A549 (cell line): Measurements from ENCODE around the gene SLC9A1. TPM values are rescaled to one million over a fixed set of nuclear protein-coding genes. Genes with fewer than 3 reads are reported as not detected.

Experiments
- ATAC-seq, 2 experiments: fragments of 200-7000 bp in 1 of 2; fragments of >200 bp in 1 of 2; cut with Nextera tagmentation in 1 of 2; cut with Tn5 transposase in 1 of 2; 3 replicates each; pipeline versions ENCODE4 v1.8.0 to v1.9.1; 2018 to 2020; ENCODE audit warnings: mild to moderate bottlenecking in 1 of 2, moderate library complexity in 1 of 2
- CTCF ChIA-PET: fragments of 300-600 bp; sonication (Branson Sonifier 250); formaldehyde crosslinking; extraction: SDS; loops from one replicate; lab custom pipeline; 2021; ENCODE audit warnings: antibody characterized with exemption, inconsistent platforms; lab: Yijun Ruan, JAX
- POLR2A ChIA-PET: fragments of 350-600 bp; formaldehyde crosslinking; extraction: SDS; loops from one replicate; lab custom pipeline; 2021; ENCODE audit warnings: antibody characterized with exemption, inconsistent platforms; lab: Yijun Ruan, JAX
- DNase-seq, 2 experiments: peaks; one replicate each; pipeline versions ENCODE4 v3.0.0 to v3.0.0-alpha.2; 2011 to 2016; ENCODE audit warnings: low read depth in 1 of 2, low spot score in 1 of 2
- FAIRE-seq: peaks from 2 replicates; lab custom pipeline; 2011; peaks lifted over from hg19 to GRCh38; lab: Jason Lieb, UNC
- H3K27ac ChIP-seq, 2 experiments: fragments of >200 bp; sonication (Bioruptor Twin); formaldehyde crosslinking; 3 replicates each; pipeline ENCODE4 v1.5.1; 2016 to 2017
- H3K4me1 ChIP-seq: fragments of >200 bp; sonication (Bioruptor Twin); formaldehyde crosslinking; 3 replicates; pipeline ENCODE4 v1.6.1; 2016
- H3K4me2 ChIP-seq: fragments of >200 bp; sonication (Bioruptor Twin); formaldehyde crosslinking; 3 replicates; pipeline ENCODE4 v1.6.1; 2016
- H3K4me3 ChIP-seq: fragments of >200 bp; sonication (Bioruptor Twin); formaldehyde crosslinking; 3 replicates; pipeline ENCODE4 v1.5.1; 2016
- H3K9me3 ChIP-seq: fragments of >200 bp; sonication (Bioruptor Twin); formaldehyde crosslinking; 3 replicates; pipeline ENCODE4 v1.6.1; 2016
- CBX2 ChIP-seq: fragments of 200-600 bp; sonication (generic); IDR thresholded peaks from 2 replicates; pipeline ENCODE4 v1.6.1; 2016; ENCODE audit warnings: low read depth, mild to moderate bottlenecking, borderline replicate concordance
- CHD2 ChIP-seq: fragments of 150-350 bp; IDR thresholded peaks from 2 replicates; pipeline ENCODE4 v1.6.1; 2014; ENCODE audit warnings: low read length; ENCODE audit not compliant: partially characterized antibody
- CHD4 ChIP-seq: fragments of 200-600 bp; sonication (generic); IDR thresholded peaks from 2 replicates; pipeline ENCODE4 v1.6.1; 2016; ENCODE audit warnings: antibody characterized with exemption, mild to moderate bottlenecking, borderline replicate concordance
- ESRRA ChIP-seq: fragments of 150-350 bp; IDR thresholded peaks from 2 replicates; pipeline ENCODE4 v1.6.1; 2014; ENCODE audit warnings: mild to moderate bottlenecking, low read length, borderline replicate concordance
- FOSB ChIP-seq: fragments of 250-450 bp; sonication (Bioruptor Pico); IDR thresholded peaks from 2 replicates; pipeline ENCODE4 v1.5.0; 2020; ENCODE audit warnings: mild to moderate bottlenecking, moderate library complexity
- FOSL2 ChIP-seq, 2 experiments: fragments of 450-650 bp in 1 of 2; fragments of >200 bp in 1 of 2; sonication (Bioruptor Twin) in 1 of 2; formaldehyde crosslinking; IDR thresholded peaks; 2 replicates each; pipeline versions ENCODE4 v1.5.0 to v1.6.1; 2016 to 2020; ENCODE audit warnings: mild to moderate bottlenecking in 1 of 2, moderate library complexity in 1 of 2
- FOXS1 ChIP-seq: fragments of 250-450 bp; sonication (Bioruptor Pico); IDR thresholded peaks from 2 replicates; pipeline ENCODE4 v1.5.0; 2020; ENCODE audit warnings: mild to moderate bottlenecking, moderate library complexity
- GATA3 ChIP-seq: IDR thresholded peaks from 2 replicates; pipeline ENCODE4 v1.6.1; 2012; ENCODE audit warnings: borderline replicate concordance
- HEYL ChIP-seq: fragments of 250-450 bp; sonication (Bioruptor Pico); IDR thresholded peaks from 2 replicates; pipeline ENCODE4 v1.8.0; 2021; ENCODE audit warnings: mild to moderate bottlenecking, moderate library complexity
- HOXA7 ChIP-seq: fragments of 250-450 bp; sonication (Bioruptor Pico); IDR thresholded peaks from 2 replicates; pipeline ENCODE4 v1.5.0; 2020; ENCODE audit warnings: mild to moderate bottlenecking, moderate library complexity
- JUNB ChIP-seq: fragments of >200 bp; sonication (Bioruptor Twin); formaldehyde crosslinking; IDR thresholded peaks from 2 replicates; pipeline ENCODE4 v1.6.1; 2016
- MAZ ChIP-seq: fragments of 150-350 bp; IDR thresholded peaks from 2 replicates; pipeline ENCODE4 v1.6.1; 2014; ENCODE audit warnings: antibody characterized with exemption, low read depth, low read length, borderline replicate concordance
- NPAS2 ChIP-seq: fragments of 250-450 bp; sonication (Bioruptor Pico); IDR thresholded peaks from 2 replicates; pipeline ENCODE4 v1.8.0; 2022; ENCODE audit warnings: mild to moderate bottlenecking, moderate library complexity, borderline replicate concordance
- POLR2A ChIP-seq: IDR thresholded peaks from 2 replicates; pipeline ENCODE4 v1.6.1; 2012; ENCODE audit warnings: mild to moderate bottlenecking, low read length
- REST ChIP-seq: fragments of 200-600 bp; sonication (generic); IDR thresholded peaks from 2 replicates; pipeline ENCODE4 v1.6.1; 2016; ENCODE audit warnings: antibody characterized with exemption, mild to moderate bottlenecking, moderate library complexity
- SMC3 ChIP-seq: fragments of >200 bp; sonication (Bioruptor Twin); formaldehyde crosslinking; IDR thresholded peaks from 3 replicates; pipeline ENCODE4 v1.6.1; 2018; ENCODE audit warnings: inconsistent platforms
- SREBF2 ChIP-seq: fragments of 450-650 bp; IDR thresholded peaks from 2 replicates; pipeline ENCODE4 v1.6.1; 2014; ENCODE audit warnings: mild to moderate bottlenecking, moderate library complexity
- TFCP2L1 ChIP-seq: fragments of 250-450 bp; sonication (Bioruptor Pico); IDR thresholded peaks from 2 replicates; pipeline ENCODE4 v1.5.0; 2021; ENCODE audit warnings: mild to moderate bottlenecking
- ZNF302 ChIP-seq: fragments of 250-450 bp; sonication (Bioruptor Pico); IDR thresholded peaks from 2 replicates; pipeline ENCODE4 v1.9.0; 2021; ENCODE audit warnings: inconsistent platforms, mild to moderate bottlenecking, moderate library complexity
- WGBS: methylation state at CpG from one replicate; pipeline ENCODE4 v1.1.6; 2017; ENCODE audit errors: missing lambda C conversion rate; 5-methylcytosine and 5-hydroxymethylcytosine counted together
- polyA plus RNA-seq, 4 experiments: library from polyadenylated mRNA; depleted of rRNA in 3 of 4; stranded (reverse); fragments of >200 nt; fragmentation: RNase III in 1 of 4; extraction: RNeasy Plus Mini Kit Qiagen cat#74134 plus additional on column Dnase treatment in 1 of 4; gene quantifications; 2 replicates in 3 of 4; 3 replicates in 1 of 4; pipeline ENCODE4 v1.2.3, GENCODE V29; 2011 to 2017
- TF ChIP-seq, protein P1 (sequence below): fragments of >200 bp; sonication (Bioruptor Twin); formaldehyde crosslinking; IDR thresholded peaks from 3 replicates; pipeline ENCODE4 v1.6.1; 2016
- TF ChIP-seq, protein P2 (sequence below): IDR thresholded peaks from 2 replicates; pipeline ENCODE4 v1.6.1; 2012; ENCODE audit warnings: low read depth, borderline replicate concordance
- TF ChIP-seq, protein P3 (sequence below): fragments of 150-350 bp; IDR thresholded peaks from 2 replicates; pipeline ENCODE4 v1.6.1; 2014; ENCODE audit warnings: low read depth, mild to moderate bottlenecking, low read length

The SLC9A1 gene
- polyA plus RNA-seq, 2 of the 4 experiments (the other 2 are of a cell fraction): 7.4 to 8.0 TPM

DNA sequence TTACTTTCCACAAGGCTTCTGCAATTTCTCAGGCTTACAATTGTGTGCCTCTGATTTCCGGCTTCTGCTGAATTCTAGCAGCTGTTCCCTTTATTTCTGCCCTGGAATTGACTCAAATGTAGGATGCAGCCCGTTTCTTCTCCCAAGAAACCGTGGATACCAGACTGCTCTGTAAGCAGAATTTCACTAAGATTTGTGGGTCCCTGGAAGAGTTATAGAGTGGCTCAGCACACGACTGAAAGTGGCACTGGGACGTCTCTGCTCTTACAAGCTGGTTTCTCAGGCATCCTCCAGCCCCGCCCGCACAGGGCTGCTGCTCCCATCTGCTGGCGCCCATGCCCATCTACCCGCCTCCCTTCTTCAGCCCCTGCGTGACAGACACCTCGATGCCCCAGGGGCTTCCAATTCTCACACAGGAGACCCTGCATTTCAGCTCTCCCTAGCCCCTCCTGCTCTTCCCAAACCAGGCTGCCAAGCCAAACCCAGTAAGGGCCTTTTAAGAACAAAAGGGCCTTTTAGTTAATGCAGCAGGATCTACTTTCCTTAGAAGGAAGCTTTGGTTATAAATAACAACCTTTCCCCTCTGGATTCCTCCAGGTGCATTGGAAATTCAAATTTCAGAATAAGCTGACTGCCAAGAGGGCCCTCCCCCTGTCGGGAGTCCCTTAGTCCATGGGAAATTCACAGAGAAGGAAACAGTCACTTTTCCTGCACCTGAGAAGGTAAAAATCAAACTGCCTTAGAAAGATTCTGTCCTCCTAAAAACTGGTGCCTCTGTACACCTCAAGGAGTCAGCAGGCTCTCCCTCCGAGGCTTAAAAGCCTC is 96.9 kb downstream of the SLC9A1 start (continued):
- TF ChIP-seq, protein P1, sequence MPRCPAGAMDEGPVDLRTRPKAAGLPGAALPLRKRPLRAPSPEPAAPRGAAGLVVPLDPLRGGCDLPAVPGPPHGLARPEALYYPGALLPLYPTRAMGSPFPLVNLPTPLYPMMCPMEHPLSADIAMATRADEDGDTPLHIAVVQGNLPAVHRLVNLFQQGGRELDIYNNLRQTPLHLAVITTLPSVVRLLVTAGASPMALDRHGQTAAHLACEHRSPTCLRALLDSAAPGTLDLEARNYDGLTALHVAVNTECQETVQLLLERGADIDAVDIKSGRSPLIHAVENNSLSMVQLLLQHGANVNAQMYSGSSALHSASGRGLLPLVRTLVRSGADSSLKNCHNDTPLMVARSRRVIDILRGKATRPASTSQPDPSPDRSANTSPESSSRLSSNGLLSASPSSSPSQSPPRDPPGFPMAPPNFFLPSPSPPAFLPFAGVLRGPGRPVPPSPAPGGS: no peak
- TF ChIP-seq, protein P2, sequence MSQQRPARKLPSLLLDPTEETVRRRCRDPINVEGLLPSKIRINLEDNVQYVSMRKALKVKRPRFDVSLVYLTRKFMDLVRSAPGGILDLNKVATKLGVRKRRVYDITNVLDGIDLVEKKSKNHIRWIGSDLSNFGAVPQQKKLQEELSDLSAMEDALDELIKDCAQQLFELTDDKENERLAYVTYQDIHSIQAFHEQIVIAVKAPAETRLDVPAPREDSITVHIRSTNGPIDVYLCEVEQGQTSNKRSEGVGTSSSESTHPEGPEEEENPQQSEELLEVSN: no peak
- no peak for TF ChIP-seq NPAS2 (CRISPR knock-in tag)
- no peak for TF ChIP-seq GATA3
- no peak for TF ChIP-seq POLR2A
- TF ChIP-seq, protein P3, sequence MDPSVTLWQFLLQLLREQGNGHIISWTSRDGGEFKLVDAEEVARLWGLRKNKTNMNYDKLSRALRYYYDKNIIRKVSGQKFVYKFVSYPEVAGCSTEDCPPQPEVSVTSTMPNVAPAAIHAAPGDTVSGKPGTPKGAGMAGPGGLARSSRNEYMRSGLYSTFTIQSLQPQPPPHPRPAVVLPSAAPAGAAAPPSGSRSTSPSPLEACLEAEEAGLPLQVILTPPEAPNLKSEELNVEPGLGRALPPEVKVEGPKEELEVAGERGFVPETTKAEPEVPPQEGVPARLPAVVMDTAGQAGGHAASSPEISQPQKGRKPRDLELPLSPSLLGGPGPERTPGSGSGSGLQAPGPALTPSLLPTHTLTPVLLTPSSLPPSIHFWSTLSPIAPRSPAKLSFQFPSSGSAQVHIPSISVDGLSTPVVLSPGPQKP: no peak
- no peak for TF ChIP-seq SREBF2

DNA sequence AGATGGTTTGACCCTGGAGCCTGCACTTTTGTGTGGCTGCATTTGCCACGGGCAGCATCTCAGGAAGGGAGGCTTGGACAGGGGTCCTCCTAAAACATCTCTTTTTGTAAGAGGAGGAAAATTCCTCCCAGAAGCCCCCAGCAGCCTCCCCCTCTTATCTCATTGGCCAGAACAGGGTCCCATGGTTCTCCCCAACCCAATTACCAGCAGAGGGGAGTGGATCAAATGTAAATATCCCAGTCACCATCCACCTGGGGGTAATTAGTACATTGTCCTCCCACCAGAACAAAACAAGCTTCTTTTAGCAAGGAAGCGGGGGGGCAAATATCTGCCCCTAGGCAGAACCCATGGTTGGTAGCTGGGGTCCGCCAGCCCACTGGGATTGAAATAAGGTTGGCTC is 97.5 kb downstream of the SLC9A1 start:
- no peak overlapping the region for H3K4me2 ChIP-seq
- TF ChIP-seq ZNF302 (no peak), TFCP2L1 (CRISPR knock-in tag) (no peak)
- H3K4me3 ChIP-seq: no peak overlapping the region
- DNase-seq: no peak
- ChIA-PET POLR2A (no interaction called here), CTCF (interaction anchor here (0.8 to 6.3 kb wide), 5 partner anchors 13 to 239 kb away, joined by 3 to 74 read pairs (median 5); no protein-coding TSS in a partner anchor)
- 66% methylated on average over 3 of the region's 3 CpGs for WGBS
- ATAC-seq: no peak
- no peak for FAIRE-seq
- no peaks in the 10 kb centered on the region for H3K9me3 ChIP-seq
- H3K27ac ChIP-seq: no peak overlapping the region
- H3K4me1 ChIP-seq: no peaks in the 10 kb centered on the region

- TF ChIP-seq REST: no peak
- no peak for TF ChIP-seq CBX2
- TF ChIP-seq HEYL (CRISPR knock-in tag): no peak
- no peak for TF ChIP-seq ESRRA
- no peak for TF ChIP-seq MAZ
- no peak for TF ChIP-seq JUNB
- TF ChIP-seq HOXA7 (CRISPR knock-in tag): no peak
- no peak for TF ChIP-seq ZNF302
- TF ChIP-seq SMC3: no peak
- TF ChIP-seq CHD4: no peak
- TF ChIP-seq, protein P1: no peak
- no peak for TF ChIP-seq FOSB
- TF ChIP-seq FOXS1: no peak
- no peak for TF ChIP-seq FOSL2 (IDR thresholded peaks at IDR 0.05)
- TF ChIP-seq FOSL2 (CRISPR knock-in tag; IDR thresholded peaks at IDR 0.05): no peak
- TF ChIP-seq GATA3: no peak
- TF ChIP-seq, protein P3: no peak
- TF ChIP-seq CHD2: no peak
- 64% methylated on average over 6 of the region's 6 CpGs for WGBS
- no peak overlapping the region for H3K27ac ChIP-seq
- POLR2A ChIA-PET: no interaction called here
- no peaks in the 10 kb centered on the region for H3K4me1 ChIP-seq
- DNase-seq (no peak), FAIRE-seq (no peak), ATAC-seq (no peak)
- no peak overlapping the region for H3K4me2 ChIP-seq
- CTCF ChIA-PET: interaction anchor here (1.2 to 6.3 kb wide), 8 partner anchors 9 to 303 kb away, joined by 3 to 74 read pairs (median 5); no protein-coding TSS in a partner anchor
- H3K4me3 ChIP-seq: no peak overlapping the region
- no peaks in the 10 kb centered on the region for H3K9me3 ChIP-seq
These were observed 100.8 kb downstream of the SLC9A1 start for GRCh38 chr1:27053977-27054753.
